Spinal cord (tissue), 10 donors: ENCODE measurements around the gene NLGN1. TPM values are rescaled to one million over a fixed set of nuclear protein-coding genes. Genes with fewer than 3 reads are reported as not detected.
A peak's percentile ranks its signal among the peaks of the same experiment; 100 is the strongest.

Experiments used
- DNase-seq, 6 donors: peaks; one replicate each; pipeline versions ENCODE4 v3.0.0 to v3.0.0-alpha.2; 2013 to 2015; ENCODE audit warnings: low spot score in 6 of 6, low read depth in 4 of 6
- H3K27ac ChIP-seq: one replicate; pipeline ENCODE4 v1.5.1; 2013; ENCODE audit warnings: low read depth, low read length, control low read depth
- H3K27me3 ChIP-seq: one replicate; pipeline ENCODE4 v1.6.1; 2013; ENCODE audit warnings: low read length; ENCODE audit not compliant: control insufficient read depth, insufficient read depth
- H3K36me3 ChIP-seq: one replicate; pipeline ENCODE4 v1.6.1; 2013; ENCODE audit warnings: low read length; ENCODE audit not compliant: control insufficient read depth, insufficient read depth
- H3K4me1 ChIP-seq: one replicate; pipeline ENCODE4 v1.6.1; 2013; ENCODE audit warnings: low read length; ENCODE audit not compliant: control insufficient read depth, insufficient read depth
- H3K4me3 ChIP-seq: one replicate; pipeline ENCODE4 v1.5.1; 2013; ENCODE audit warnings: low read depth, low read length, control low read depth
- H3K9me3 ChIP-seq: one replicate; pipeline ENCODE4 v1.6.1; 2013; ENCODE audit warnings: low read length; ENCODE audit not compliant: control insufficient read depth, insufficient read depth
- WGBS: methylation state at CpG from one replicate; pipeline ENCODE4 v1.1.5; 2013; ENCODE audit warnings: missing lambda C conversion rate; ENCODE audit not compliant: insufficient coverage; 5-methylcytosine and 5-hydroxymethylcytosine counted together
- polyA plus RNA-seq, 2 donors: library from polyadenylated mRNA; unstranded; fragments of 120-200 nt; gene quantifications; one replicate each; pipeline ENCODE4 v1.2.1, GENCODE V29; 2013; ENCODE audit not compliant: insufficient read length in 2 of 2
- total RNA-seq, 2 donors: library from RNA; depleted of rRNA in 1 of 2; stranded (reverse); fragments of 120-200 nt in 1 of 2; fragments of >200 nt in 1 of 2; gene quantifications; one replicate each; pipeline versions ENCODE4 v1.2.3 to v1.2.4, GENCODE V29; 2013 to 2014
- donor health status: healthy.

NLGN1 gene
- total and polyA plus RNA-seq, 4 donors = 18.9 to 81.2 (median 40.0) TPM

DNA sequence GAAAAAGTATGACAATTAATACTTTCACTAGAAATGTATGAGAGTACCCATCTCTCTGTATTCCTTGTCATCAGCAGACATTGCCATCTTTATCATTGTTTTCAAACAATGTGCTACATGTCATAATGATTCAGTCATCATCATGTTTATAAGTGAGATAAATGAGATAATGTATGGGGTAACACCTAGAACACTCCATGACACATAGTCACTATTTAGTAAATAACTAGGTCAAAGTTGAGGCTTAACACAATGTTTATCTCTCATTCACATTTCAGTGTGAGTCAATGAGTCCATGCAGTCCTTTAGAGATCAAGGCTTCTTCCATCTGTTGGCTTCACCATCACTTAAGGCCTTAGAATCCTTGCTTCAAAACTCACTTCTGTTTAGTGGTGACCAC, 70.0 kb downstream of the NLGN1 start:
- Histone ChIP-seq H3K9me3 (no peaks in the 10 kb centered on the region), H3K4me3 (no peak overlapping the region), H3K36me3 (no peaks in the 10 kb centered on the region), H3K4me1 (no peaks in the 10 kb centered on the region), H3K27ac (no peak overlapping the region), H3K27me3 (no peaks in the 10 kb centered on the region)
- DNase-seq = no peak

DNA sequence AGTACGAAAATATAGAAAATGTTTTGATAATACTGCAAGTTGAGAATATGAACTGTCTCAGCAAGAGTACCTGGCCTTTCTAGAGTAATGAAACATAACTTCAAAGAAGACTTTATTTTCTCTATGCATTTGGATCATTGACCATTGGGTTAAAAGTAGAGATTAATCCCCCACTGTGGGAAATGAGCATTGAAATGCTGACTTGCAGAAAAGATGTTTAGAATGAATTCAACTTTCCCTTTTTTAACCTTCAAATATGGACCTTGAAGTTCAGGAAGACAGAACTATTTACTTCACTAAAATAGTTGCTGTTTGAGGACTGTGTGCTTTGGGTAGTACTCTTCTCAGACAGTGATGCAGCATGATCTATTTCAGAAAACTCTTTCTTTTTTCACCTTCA, 75.7 kb downstream of the NLGN1 start:
- Histone ChIP-seq H3K4me3 (no peak overlapping the region), H3K4me1 (no peaks in the 10 kb centered on the region), H3K9me3 (no peaks in the 10 kb centered on the region), H3K27ac (no peak overlapping the region), H3K27me3 (no peaks in the 10 kb centered on the region), H3K36me3 (no peaks in the 10 kb centered on the region)
- DNase-seq = no peak
- no CpG with 5 or more reads among the region's 1 CpG for WGBS

DNA sequence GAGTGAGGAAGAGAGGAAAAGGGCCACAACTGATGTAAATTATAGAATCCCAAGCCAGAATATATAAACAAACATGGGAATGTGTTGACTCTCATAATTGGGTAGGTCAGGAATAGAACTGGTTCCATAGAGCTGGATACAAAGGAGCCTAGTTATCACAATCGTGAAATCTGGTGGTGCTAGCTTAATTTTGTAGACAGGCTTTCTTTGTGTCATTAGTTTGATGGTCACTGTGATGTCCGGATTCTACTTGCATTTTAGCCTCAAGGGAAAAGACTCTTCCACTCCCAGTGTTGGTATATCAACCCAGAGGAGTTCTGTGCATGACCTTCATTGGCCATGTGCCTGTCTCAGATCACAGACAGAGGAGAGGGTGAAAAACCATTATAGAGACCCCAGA, 81.8 kb downstream of the NLGN1 start:
- WGBS = no CpG with 5 or more reads among the region's 2 CpGs
- Histone ChIP-seq H3K27ac (no peak overlapping the region), H3K27me3 (no peaks in the 10 kb centered on the region), H3K9me3 (no peaks in the 10 kb centered on the region), H3K4me1 (no peaks in the 10 kb centered on the region), H3K36me3 (no peaks in the 10 kb centered on the region), H3K4me3 (no peak overlapping the region)
- DNase-seq = no peak

DNA sequence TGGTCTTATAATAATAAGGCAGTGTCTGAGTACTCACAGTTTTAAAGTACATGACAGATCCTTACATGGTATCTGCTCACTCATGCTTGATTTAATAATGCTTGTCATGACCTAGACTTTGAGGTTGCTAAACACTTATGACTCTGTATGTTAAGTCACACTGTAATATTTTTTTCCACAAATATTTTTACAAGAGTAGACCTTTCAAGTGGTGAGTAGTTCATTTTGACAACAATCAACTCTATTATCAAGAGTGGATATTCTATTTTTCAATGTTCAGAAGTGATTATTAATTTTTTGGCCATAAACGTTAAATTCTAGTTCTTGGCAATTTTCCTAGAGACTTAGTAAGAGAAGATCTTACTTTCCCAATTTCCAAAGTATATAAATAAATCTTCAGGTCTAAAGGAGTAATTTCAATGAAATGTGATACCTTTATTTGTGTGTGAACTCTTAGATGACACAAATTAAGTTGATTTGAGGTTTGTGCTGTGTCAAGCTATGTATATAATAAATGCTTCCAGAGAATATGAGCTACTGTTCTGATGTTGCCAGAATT, 104.5 kb downstream of the NLGN1 start:
- Histone ChIP-seq H3K9me3 (peaks cover under 1% of the 10 kb centered on the region), H3K36me3 (no peaks in the 10 kb centered on the region), H3K4me1 (no peaks in the 10 kb centered on the region), H3K4me3 (no peak overlapping the region), H3K27me3 (no peaks in the 10 kb centered on the region), H3K27ac (no peak overlapping the region)
- WGBS = no CpG with 5 or more reads among the region's 1 CpG
- DNase-seq = no peak

DNA sequence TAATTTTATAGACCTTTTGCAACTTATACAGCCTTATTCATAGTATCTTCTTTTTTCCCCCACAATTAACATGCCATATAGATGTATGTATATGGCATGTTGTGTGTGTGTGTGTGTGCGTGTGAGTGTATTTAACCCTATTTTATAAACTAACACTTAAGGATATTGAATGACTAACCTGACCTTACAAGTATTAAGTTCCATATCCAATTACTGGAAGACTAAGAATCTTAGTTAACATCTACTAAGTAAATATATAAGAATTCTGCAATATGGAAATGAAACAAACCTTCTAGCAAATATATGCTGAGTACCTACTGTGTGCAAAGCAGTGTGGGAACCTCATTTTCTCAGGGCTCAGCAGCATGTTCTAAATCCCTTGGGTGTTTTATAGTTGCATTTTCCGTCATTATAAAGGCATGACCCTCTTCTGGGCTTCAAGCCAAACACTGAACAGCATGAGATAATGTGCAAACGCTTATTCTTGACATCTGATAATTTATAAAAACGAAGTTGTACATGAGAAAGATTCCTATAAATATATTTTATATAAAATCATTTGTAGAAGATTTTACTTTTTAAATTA, 105.5 kb downstream of the NLGN1 start:
- H3K27ac ChIP-seq = no peak overlapping the region
- H3K9me3 ChIP-seq = no peaks in the 10 kb centered on the region
- WGBS = no CpG with 5 or more reads among the region's 4 CpGs
- H3K27me3 ChIP-seq = no peaks in the 10 kb centered on the region
- no peak overlapping the region for H3K4me3 ChIP-seq
- H3K36me3 ChIP-seq = no peaks in the 10 kb centered on the region
- peak in 2 of 6 donors; percentile 64 for DNase-seq
- no peaks in the 10 kb centered on the region for H3K4me1 ChIP-seq

DNA sequence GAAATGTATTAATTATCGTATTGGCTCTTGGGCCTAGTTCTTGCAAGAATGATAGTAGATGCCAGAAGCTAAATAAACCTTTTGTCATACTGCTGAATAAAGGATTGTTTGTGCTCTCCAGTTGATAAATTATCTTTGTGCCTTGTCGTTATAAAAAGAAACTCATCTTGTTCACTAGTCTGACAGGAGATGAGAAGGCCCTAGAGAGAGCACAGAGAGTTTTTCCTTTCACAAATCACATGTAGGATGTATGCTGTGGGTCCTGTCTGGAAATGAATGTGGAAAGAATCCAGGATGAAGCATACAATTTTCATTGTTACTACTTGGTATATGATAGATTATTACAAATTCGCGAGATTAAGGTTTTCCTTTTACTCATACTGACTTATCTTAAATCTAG, 113.0 kb downstream of the NLGN1 start:
- peak in 1 of 6 donors; percentile 28 for DNase-seq
- WGBS = 20% methylated on average over 1 of the region's 4 CpGs
- Histone ChIP-seq H3K27ac (no peak overlapping the region), H3K27me3 (no peaks in the 10 kb centered on the region), H3K36me3 (no peaks in the 10 kb centered on the region), H3K9me3 (peaks cover 2% of the 10 kb centered on the region), H3K4me1 (no peaks in the 10 kb centered on the region), H3K4me3 (no peak overlapping the region)

DNA sequence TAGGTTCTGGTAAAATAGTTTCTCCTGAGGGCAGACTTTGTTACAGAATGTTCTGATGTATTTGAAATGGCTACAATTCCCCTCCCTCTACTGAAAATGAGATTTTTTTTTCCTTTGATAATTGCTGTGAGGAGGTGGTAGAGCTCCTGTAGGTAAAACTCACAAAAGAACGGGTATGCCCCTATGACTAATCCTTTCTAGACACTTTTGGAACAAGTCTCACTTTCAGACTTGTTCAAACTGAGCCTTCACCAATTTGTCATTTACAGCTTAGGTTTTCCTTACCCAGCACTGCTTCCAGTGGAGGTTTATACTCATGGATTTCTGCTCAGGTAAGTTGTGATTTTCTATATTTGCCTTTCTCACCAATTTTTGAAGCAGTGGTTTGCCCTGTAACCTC, 115.6 kb downstream of the NLGN1 start:
- Histone ChIP-seq H3K4me1 (no peaks in the 10 kb centered on the region), H3K4me3 (no peak overlapping the region), H3K9me3 (peaks cover 2% of the 10 kb centered on the region), H3K27ac (no peak overlapping the region), H3K36me3 (no peaks in the 10 kb centered on the region), H3K27me3 (no peaks in the 10 kb centered on the region)
- DNase-seq = no peak
- no CpG with 5 or more reads among the region's 1 CpG for WGBS

DNA sequence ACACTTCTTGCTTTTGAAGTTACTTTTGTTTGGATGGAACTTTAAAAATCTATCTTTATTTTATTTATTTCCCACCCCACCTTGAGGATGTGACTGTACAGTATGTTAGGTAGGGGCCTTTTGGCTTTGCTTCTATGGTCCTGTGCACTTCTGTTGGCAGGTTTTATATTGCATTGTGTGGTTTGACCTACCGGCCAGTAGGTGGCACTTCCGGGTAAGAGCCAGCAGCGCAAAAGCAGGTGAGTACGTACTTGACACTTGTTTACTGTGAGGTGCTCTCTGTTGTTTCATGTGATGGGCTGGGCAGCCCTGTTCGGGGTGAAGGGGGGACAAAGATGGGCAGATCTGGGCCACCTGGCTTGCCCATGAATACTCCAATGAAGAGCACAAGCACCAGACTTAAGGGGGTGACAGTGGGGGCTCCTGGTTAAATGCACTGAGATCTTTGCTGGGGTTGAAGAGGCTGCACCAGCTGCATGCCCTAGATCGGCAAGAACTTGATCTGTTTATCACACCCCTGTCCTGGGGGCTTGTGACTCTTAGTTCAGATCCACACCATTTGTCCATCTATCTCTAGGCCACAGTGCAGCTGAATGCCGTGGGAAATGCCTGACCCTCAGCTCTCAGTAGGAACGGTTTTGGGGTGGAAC, 131.6 kb downstream of the NLGN1 start:
- Histone ChIP-seq H3K36me3 (no peaks in the 10 kb centered on the region), H3K4me1 (no peaks in the 10 kb centered on the region), H3K9me3 (peaks cover 6% of the 10 kb centered on the region), H3K27me3 (no peaks in the 10 kb centered on the region), H3K4me3 (no peak overlapping the region), H3K27ac (no peak overlapping the region)
- WGBS = 48% methylated on average over 8 of the region's 8 CpGs
- no peak for DNase-seq

DNA sequence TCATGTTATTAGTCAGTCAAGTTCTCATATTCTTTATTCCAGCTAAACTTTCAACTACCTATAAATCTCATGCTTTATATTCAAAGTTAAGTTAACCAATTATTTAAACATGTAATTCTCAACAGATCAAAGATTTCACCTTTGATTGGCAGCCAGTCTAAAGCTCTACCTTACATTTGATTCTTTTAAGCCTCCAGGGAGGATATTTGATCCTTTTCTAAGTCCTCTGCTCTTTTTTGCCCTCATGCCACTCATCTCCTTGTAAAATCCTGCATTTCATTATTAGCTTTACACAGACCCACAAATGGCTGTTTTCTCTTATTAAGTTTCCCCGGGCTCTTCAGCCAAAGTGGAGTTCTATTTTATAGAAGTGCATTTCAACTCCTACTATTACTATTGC, 134.1 kb downstream of the NLGN1 start:
- no peak overlapping the region for H3K27ac ChIP-seq
- no peaks in the 10 kb centered on the region for H3K27me3 ChIP-seq
- no peak for DNase-seq
- no peaks in the 10 kb centered on the region for H3K36me3 ChIP-seq
- peaks cover 2% of the 10 kb centered on the region for H3K9me3 ChIP-seq
- H3K4me1 ChIP-seq = no peaks in the 10 kb centered on the region
- 80% methylated on average over 1 of the region's 1 CpG for WGBS
- H3K4me3 ChIP-seq = no peak overlapping the region

DNA sequence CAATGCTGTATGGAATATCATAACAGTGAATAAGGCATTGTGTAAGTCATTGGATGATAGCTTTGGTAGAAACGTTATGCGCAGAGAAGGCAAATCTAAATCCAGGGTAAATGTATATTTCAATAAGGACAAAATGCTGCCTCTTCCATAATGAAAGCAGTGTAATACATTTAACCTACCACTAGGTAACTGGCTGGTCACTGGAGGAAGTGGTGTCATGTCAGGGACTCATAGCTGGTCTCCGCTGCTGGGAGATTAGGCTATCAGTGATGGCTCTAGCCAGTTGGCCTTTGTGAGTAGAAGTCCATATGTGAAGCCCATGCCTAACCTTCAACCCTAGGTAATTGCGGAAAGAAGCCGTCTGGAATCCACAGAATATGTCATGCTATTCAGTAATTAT, 140.9 kb downstream of the NLGN1 start:
- no CpG with 5 or more reads among the region's 5 CpGs for WGBS

More for the DNA sequence above, 140.9 kb downstream of the NLGN1 start:
- H3K4me3 ChIP-seq = no peak overlapping the region
- H3K9me3 ChIP-seq = no peaks in the 10 kb centered on the region
- no peaks in the 10 kb centered on the region for H3K36me3 ChIP-seq
- no peak overlapping the region for H3K27ac ChIP-seq
- H3K4me1 ChIP-seq = no peaks in the 10 kb centered on the region
- DNase-seq = no peak
- H3K27me3 ChIP-seq = no peaks in the 10 kb centered on the region
